PFSK-1 (cell line): Measurements from ENCODE around the gene PTPRM.

Experiments
- FOXP2 ChIP-seq: optimal IDR thresholded peaks from 2 replicates; pipeline ENCODE3; 2011; ENCODE audit warnings: borderline replicate concordance, control low read depth, inconsistent platforms; ENCODE audit not compliant: insufficient read depth; ENCODE audit errors: extremely low read length, extremely low read depth
- POLR2AphosphoS5 ChIP-seq: IDR thresholded peaks from 2 replicates; pipeline ENCODE4 v1.6.1; 2012; ENCODE audit warnings: low read depth, mild to moderate bottlenecking, control low read depth, low read length, moderate library complexity
- SIN3A ChIP-seq: IDR thresholded peaks from 2 replicates; pipeline ENCODE4 v1.6.1; 2012; ENCODE audit warnings: mild to moderate bottlenecking, low read length, moderate library complexity, borderline replicate concordance; ENCODE audit not compliant: insufficient read depth
- TAF1 ChIP-seq: IDR thresholded peaks from 2 replicates; pipeline ENCODE4 v1.6.1; 2012; ENCODE audit warnings: low read length, control low read depth, borderline replicate concordance; ENCODE audit not compliant: insufficient read depth
- TF ChIP-seq, protein P1 (sequence below), 2 experiments: IDR thresholded peaks; 2 replicates each; pipeline versions ENCODE4 v1.6.1 to v1.8.0; 2011 to 2012; ENCODE audit warnings: low read depth in 2 of 2, low read length in 2 of 2, control low read depth in 1 of 2, inconsistent platforms in 1 of 2, mild to moderate bottlenecking in 1 of 2, moderate library complexity in 1 of 2; ENCODE audit not compliant: insufficient read depth in 1 of 2

PTPRM gene

DNA sequence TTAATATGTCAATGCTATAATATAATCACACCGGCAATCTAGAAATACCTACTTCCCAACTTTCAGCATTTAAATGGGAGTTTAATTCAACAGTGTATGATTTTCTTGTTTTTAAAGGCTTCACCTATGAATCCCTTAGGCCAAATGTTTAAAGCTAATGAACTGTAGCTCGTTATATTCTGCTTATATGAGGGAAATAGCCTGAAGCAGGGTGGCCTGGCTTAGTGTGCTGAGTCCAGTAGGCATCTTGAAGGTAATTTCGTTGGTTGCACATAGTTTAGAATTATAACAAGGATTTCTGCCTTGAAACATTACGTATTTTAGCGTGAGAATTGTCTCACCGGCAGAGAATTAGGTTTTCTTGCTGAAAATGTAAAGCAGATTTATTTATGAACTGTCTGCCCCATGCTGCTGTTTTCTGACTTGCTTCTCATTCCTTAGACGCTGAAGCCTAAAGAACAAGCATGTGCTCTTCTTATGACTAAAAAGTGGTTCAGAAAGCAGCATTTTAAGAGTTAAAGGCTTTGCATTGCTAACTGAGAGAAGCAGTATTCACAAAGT lies 608.5 kb downstream of the PTPRM start:
- no peak for TF ChIP-seq SIN3A
- TF ChIP-seq FOXP2: no peak
- TF ChIP-seq TAF1: no peak
- TF ChIP-seq POLR2AphosphoS5: no peak
- TF ChIP-seq, protein P1, sequence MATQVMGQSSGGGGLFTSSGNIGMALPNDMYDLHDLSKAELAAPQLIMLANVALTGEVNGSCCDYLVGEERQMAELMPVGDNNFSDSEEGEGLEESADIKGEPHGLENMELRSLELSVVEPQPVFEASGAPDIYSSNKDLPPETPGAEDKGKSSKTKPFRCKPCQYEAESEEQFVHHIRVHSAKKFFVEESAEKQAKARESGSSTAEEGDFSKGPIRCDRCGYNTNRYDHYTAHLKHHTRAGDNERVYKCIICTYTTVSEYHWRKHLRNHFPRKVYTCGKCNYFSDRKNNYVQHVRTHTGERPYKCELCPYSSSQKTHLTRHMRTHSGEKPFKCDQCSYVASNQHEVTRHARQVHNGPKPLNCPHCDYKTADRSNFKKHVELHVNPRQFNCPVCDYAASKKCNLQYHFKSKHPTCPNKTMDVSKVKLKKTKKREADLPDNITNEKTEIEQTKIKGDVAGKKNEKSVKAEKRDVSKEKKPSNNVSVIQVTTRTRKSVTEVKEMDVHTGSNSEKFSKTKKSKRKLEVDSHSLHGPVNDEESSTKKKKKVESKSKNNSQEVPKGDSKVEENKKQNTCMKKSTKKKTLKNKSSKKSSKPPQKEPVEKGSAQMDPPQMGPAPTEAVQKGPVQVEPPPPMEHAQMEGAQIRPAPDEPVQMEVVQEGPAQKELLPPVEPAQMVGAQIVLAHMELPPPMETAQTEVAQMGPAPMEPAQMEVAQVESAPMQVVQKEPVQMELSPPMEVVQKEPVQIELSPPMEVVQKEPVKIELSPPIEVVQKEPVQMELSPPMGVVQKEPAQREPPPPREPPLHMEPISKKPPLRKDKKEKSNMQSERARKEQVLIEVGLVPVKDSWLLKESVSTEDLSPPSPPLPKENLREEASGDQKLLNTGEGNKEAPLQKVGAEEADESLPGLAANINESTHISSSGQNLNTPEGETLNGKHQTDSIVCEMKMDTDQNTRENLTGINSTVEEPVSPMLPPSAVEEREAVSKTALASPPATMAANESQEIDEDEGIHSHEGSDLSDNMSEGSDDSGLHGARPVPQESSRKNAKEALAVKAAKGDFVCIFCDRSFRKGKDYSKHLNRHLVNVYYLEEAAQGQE (IDR thresholded peaks at IDR 0.05; ENCODE audit: insufficient read depth in 1 of 2, low read depth in 2 of 2, low read length in 2 of 2): no peak

DNA sequence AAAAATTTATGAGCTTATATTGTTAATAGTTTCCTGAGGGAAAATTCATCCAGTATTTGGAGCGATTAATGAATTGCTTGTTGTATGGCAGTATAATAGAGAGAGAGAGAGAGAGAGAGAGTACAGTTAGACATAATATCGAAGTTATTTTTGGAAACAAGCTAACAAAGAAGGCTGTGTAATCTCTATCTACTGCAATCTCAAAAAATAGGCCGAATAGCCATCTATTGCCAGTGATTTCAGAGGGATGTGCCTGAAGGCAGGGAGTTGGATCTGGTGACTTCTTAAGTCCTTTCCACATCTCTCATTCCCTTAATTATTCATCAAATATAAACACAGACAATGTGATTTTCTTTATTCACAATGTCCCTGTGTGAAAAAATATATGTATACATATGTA lies 609.0 kb downstream of the PTPRM start:
- TF ChIP-seq, protein P1 (IDR thresholded peaks at IDR 0.05; ENCODE audit: insufficient read depth in 1 of 2, low read depth in 2 of 2, low read length in 2 of 2): no peak
- TF ChIP-seq POLR2AphosphoS5: no peak
- TF ChIP-seq SIN3A: no peak
- TF ChIP-seq TAF1: no peak
- TF ChIP-seq FOXP2: no peak

DNA sequence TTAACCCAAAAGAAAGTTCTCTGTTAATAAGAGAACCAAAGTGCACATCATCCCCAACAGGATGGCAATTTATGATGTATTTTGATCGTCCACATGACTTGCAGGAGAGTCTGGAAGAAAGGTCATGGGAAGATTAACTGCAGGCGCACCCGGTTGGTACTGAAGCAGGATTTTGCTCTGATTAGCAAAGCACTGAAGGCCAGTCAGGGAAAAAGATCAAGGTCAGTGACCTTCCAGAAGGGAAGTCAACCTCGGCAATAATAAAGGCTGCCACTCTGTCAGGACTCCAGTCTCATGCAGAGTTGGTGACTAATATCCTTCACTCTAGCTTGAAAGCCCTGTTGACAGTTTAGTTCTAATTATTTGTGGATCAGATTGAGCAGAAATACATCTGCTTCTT lies 609.4 kb downstream of the PTPRM start:
- TF ChIP-seq POLR2AphosphoS5 (no peak), TAF1 (no peak), FOXP2 (no peak), SIN3A (no peak)
- TF ChIP-seq, protein P1 (IDR thresholded peaks at IDR 0.05; ENCODE audit: insufficient read depth in 1 of 2, low read depth in 2 of 2, low read length in 2 of 2): no peak

DNA sequence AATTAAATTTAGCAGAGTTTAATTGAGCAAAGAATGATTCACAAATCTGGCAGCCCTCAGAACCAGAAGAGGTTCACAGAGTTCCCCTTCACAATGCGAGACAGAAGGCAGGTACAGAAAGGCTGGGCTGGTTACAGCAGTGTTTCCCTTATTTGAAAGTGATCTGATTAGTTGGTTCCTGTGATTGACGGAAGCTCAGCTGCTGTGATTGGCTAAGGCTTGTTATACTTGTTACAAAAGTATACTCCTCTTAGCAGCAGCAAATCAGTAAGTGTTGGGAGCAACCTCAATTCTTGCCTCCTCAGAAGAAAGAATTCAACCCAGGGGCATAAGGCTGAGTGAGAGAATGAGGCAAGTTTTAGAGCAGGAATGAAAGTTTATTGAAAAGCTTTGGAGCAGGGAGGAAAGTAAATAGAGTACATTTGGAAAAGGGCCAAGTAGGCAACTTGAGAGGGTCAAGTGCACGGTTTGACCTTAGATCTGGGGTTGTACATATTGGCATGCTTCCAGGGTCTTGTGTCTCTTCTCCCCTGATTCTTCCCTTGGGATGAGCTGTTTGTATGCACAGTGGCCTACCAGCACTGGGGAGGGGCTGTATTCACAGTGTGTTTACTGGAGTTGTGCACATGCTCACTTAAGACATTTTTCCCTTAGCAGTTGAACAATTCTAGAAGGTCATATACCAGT lies 610.4 kb downstream of the PTPRM start:
- TF ChIP-seq POLR2AphosphoS5 (no peak), FOXP2 (no peak), SIN3A (no peak), TAF1 (no peak)
- TF ChIP-seq, protein P1 (IDR thresholded peaks at IDR 0.05; ENCODE audit: insufficient read depth in 1 of 2, low read depth in 2 of 2, low read length in 2 of 2): no peak

DNA sequence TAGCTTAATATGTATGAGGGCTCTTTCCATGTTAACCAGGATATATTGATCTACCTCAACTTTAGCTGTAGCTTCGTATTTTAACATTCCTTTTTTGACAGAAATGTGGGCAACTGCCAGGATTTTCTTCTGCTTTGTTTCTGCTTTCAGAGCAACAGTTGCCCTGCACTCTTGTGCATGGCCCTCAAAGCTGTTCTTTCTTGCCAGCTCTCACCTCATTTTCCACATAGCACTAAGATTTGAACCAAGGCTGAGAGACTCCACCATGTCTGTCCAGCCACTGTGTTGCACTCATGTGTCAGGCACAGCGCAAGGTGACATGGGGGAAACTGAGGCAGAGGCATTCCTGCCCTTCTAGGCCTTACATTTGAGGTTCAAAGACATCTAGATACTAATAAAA lies 619.3 kb downstream of the PTPRM start:
- TF ChIP-seq SIN3A (no peak), TAF1 (no peak), POLR2AphosphoS5 (no peak), FOXP2 (no peak)
- TF ChIP-seq, protein P1 (IDR thresholded peaks at IDR 0.05; ENCODE audit: insufficient read depth in 1 of 2, low read depth in 2 of 2, low read length in 2 of 2): no peak
